Hepatocyte (in vitro differentiated cells): Measurements from ENCODE around the gene RCOR3. TPM values are rescaled to one million over a fixed set of nuclear protein-coding genes. Genes with fewer than 3 reads are reported as not detected.

Experiments
- polyA plus RNA-seq: library from polyadenylated mRNA; unstranded; fragments of >200 nt; fragmentation: Nextera tagmentation; extraction: Ambion mirVana; gene quantifications from 2 replicates; pipeline ENCODE4 v1.2.1, GENCODE V29; 2016
- total RNA-seq: library from RNA; depleted of rRNA; stranded (reverse); fragments of >200 nt; gene quantifications from 2 replicates; pipeline ENCODE4 v1.2.3, GENCODE V29; 2014

RCOR3 gene
- total and polyA plus RNA-seq, 2 experiments from 2014 or later: 25.0 to 39.6 TPM

Other genes with a start within 250 kb of the RCOR3 start
- 0.03 and 2.1 TPM in 2 replicates for gene KCNH1, start 125.2 kb upstream of the RCOR3 start, total RNA-seq
- gene KCNH1, start 125.2 kb upstream of the RCOR3 start, polyA plus RNA-seq: 0.17 and 0.75 TPM in 2 replicates
- 8.3 and 8.8 TPM in 2 replicates for gene TRAF5, start 67.5 kb downstream of the RCOR3 start, total RNA-seq
- gene TRAF5, start 67.5 kb downstream of the RCOR3 start, polyA plus RNA-seq: 3.9 and 5.5 TPM in 2 replicates
- not detected in 2 replicates for gene RD3, start 232.8 kb downstream of the RCOR3 start, total RNA-seq
- not detected in 2 replicates for gene RD3, start 232.8 kb downstream of the RCOR3 start, polyA plus RNA-seq